ENCODE measurements around the gene MAPRE3.

DNA sequence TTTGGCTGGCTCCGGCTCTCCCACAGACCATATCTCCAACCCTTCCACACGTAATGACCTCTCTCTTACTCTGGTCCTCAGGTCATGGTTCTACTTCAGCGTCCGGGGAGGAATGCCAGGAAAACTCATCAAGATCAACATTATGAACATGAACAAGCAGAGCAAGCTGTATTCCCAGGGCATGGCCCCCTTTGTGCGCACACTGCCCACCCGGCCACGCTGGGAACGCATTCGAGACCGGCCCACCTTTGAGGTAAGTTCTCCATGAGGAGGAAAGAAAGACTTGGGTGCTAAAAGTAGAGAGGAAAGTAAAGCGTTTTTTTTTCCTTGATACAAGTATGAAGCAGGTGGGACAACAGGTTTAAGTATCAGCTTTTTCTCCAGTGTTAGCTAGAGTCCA lies 82.9 kb downstream of the MAPRE3 start:
- TF ChIP-seq, protein P1, sequence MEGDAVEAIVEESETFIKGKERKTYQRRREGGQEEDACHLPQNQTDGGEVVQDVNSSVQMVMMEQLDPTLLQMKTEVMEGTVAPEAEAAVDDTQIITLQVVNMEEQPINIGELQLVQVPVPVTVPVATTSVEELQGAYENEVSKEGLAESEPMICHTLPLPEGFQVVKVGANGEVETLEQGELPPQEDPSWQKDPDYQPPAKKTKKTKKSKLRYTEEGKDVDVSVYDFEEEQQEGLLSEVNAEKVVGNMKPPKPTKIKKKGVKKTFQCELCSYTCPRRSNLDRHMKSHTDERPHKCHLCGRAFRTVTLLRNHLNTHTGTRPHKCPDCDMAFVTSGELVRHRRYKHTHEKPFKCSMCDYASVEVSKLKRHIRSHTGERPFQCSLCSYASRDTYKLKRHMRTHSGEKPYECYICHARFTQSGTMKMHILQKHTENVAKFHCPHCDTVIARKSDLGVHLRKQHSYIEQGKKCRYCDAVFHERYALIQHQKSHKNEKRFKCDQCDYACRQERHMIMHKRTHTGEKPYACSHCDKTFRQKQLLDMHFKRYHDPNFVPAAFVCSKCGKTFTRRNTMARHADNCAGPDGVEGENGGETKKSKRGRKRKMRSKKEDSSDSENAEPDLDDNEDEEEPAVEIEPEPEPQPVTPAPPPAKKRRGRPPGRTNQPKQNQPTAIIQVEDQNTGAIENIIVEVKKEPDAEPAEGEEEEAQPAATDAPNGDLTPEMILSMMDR (IDR thresholded peaks at IDR 0.05; ENCODE audit: insufficient read depth, low read length, poor library complexity, severe bottlenecking) = no peak
- TF ChIP-seq EZH2phosphoT487 (conservative IDR thresholded peaks at IDR 0.05; ENCODE audit: low read length) = no peak
